GM19240 (cell line): ENCODE measurements around the gene MTTP.

ENCODE experiments used
- DNase-seq: peaks from one replicate; pipeline ENCODE4 v3.0.0; 2011; ENCODE audit warnings: low spot score; ENCODE audit not compliant: insufficient read length

Gene MTTP

DNA sequence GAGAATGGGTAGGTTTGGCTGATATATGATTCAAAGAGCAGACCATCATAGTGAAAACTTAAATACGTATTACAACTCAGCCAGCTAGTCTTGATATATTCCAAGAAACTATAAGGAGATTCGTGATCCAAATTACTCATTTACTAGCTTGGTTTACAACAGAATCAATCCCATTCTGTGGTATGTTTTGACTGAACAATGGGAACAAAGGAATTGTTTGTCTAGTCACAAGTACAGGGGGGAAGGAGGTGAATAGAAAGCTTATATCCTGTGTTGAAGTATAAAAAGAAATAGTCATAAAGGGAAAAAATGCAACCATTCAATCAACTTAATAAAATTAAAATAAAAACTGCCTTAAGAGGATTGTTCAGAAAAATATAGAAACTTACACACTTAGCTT, 66.1 kb downstream of the MTTP start:
- no peak for DNase-seq

DNA sequence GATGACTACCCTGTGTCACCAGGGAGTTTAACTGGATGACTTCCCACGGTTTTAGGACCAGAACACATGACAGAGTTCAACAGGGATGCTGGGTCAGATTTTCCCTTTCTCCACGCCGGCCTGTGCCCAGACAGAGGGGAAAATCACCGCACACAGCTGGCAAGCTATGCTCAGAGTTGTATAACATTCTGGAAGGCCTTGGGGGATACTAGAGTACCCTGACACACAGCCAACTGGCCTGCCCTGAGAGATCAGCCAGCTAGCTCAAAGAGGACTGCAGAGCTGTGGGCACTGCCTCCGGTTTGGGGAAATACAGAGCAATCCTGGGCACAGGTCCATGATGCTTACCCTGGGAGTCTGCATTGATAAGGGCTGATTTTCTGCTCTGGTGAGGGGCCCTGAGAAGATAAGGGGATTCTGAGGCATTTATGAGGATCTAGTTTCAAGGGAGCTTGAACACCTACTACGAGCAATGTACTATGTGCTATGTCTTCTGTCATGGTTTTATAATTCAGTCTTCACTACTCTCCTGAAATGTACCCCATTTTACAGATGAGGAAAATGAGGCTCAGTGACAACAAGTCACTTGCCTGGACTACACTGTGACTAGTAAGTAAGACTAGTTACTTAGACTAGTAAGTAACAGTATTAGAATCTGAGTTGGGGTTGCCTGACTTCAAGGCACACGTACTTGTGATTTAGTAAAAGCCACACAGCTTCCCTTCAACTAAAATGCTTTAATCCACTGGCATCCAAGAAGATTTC, 68.3 kb downstream of the MTTP start:
- no peak for DNase-seq

DNA sequence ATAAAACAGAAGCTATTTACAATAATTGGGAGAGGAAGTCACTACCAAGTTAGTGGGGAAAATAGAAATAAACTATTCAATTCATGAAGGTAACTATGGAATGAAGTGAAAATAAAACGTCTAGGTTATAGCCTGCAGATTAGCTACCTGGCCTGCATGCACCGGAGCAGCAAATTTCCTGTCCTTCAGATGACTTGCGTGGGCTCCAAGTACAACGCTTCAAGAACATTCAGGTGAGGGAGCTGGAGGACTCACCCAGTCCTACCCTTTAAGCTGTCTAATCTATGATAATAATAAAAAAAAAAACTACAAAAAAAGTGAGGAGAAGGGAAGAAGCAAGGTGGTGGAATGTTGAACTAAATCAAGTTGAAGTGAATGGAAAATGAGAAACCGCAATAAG, 69.8 kb downstream of the MTTP start:
- DNase-seq, result no peak

DNA sequence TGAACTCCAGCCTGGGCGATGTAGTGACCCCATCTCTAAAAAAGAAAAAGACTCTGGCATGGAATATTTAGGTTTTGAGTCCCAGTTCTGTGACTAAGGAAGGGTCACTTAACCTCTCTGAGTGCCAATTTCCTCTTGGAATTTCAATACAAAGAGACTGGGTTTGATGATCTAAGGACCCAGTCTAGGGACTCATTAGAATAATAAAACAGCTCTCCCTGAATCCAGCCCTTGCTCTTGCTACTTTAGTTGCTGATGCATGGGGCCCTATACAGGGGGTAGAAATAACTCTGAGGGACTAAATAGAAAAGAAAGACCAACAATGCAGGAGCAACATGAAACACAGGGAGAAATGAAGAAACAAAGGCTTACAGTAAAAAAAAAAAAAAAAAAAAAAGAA, 70.4 kb downstream of the MTTP start:
- no peak for DNase-seq

DNA sequence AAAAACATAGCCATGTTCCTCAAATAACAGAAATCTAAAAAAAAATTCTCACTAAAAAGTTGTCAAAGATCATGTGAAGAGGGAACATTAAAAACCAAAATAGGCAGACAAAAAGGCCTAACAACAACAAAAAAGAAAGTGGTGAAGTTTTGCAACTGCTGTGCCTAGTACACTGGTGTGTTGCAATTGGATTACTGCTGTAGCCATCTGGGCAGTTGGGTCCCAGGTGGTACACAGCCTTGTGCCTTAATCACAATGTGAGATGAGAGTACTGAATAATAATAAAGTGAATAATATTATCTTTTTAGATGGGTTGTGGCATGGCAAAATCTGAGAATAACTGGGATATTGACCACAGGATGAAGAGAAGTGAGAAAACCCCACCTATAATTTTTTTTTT, 71.0 kb downstream of the MTTP start:
- DNase-seq, result no peak

DNA sequence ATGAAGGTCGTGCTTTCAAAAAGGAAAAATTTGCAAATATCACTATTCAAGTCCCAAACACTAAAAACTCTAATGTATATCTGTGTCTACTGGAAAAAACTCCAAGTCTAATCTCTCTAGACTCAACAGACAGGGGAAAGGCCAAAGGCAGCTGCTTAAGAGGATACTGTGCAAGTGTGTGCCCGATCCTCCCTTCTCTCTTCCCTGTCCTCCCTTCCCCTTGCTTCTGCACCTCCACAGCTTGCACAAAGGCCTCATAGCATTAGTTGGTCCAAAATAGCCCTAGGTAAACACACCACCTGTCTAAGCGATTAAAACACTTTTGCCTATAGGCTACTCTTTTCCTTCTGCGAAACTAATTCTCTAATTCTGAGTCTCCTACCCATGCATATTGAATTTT, 72.4 kb downstream of the MTTP start:
- DNase-seq, result no peak

DNA sequence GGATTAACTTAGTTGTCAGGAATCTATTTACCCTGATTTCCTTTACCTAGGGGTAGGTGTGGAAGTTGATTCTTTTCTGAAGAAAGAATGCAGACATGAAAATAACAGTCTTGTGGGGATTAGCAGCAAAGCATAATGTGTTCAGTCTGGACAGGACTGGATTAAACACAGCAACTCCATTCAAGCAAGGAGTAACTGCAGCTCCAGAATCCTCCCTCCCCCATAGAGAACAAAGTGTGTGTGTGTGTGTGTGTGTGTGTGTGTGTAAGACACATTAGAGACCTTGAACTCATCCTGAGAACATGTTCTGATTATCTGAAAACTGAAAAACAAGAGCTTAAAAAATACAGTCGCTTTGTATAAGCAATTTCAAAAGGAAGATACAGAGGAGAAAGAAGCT, 73.7 kb downstream of the MTTP start:
- DNase-seq, result no peak

DNA sequence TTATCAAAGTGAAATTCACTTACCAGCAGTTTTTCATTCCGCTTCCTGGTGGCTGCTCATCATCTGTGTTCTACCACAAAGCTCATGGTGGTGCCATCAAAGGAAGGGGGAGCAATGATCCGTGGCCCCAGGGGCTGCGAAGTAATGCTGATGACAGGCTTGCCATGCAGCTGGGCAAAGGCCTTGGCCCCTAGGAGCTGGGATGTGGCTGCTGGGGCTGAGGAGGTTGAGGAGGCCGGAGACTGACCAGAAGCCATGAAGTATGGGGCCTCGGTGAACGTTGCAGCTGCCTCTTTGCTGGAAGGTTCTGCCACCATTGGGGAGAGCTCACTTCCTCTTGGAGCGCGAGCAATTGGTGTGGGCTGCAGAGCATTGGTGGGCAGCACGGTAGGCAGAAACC, 74.6 kb downstream of the MTTP start:
- DNase-seq, result no peak

DNA sequence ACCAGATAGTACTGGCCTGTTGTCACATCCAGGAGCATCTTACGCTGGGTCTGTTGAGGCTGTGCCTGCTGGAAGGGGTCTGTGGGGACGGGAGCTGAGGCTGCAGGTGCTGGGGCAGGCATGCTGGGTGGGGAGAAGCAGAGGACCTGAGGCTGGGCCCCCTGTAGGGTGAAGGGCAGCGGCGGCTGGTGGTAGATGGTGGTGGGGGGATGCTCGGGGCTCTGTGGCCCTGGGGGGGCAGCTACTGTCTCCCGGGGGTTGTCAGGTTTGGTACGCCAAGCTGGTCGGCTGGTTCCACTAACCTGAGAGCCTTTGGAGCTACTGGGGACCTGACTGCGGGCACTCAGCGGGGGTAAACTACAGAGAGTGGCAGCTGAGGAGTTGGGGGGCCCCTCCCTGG, 75.2 kb downstream of the MTTP start:
- DNase-seq, result no peak

DNA sequence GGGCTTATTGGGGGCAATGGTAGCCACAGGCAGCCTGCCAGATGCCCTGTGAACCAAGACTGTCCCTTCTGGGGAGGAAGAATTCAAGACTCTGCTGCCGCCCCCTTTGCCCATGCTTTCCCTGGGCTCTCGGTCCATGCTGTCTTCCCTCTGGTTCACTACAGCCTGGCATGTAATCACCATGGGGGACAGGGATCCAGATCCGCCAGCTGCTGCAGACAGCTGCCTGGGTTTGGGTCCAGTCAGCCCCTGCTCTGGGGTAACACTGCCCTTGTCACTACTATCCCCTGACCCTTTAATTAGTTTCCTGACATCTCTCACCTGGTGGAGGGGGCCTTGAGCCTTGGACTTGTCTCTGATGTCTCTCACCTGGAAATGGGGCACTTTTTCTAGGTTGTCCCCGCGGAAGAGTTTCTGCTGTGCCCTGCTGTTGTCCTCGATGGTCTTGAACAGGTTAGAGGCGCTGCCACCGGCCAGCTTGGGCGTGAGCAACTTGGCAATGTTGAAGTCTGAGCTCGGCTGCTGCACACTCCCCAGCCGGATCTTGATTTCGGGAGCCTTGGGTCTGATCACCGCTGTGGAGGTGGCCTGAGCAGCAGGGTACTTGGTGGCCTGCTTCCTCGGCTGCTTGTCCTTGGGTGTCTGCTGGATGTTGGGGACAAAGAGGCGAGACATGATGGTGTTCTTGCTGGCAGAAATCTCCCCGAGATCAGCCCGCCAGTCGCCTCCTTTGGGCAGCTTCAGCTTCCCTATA, 76.6 kb downstream of the MTTP start:
- no peak for DNase-seq

DNA sequence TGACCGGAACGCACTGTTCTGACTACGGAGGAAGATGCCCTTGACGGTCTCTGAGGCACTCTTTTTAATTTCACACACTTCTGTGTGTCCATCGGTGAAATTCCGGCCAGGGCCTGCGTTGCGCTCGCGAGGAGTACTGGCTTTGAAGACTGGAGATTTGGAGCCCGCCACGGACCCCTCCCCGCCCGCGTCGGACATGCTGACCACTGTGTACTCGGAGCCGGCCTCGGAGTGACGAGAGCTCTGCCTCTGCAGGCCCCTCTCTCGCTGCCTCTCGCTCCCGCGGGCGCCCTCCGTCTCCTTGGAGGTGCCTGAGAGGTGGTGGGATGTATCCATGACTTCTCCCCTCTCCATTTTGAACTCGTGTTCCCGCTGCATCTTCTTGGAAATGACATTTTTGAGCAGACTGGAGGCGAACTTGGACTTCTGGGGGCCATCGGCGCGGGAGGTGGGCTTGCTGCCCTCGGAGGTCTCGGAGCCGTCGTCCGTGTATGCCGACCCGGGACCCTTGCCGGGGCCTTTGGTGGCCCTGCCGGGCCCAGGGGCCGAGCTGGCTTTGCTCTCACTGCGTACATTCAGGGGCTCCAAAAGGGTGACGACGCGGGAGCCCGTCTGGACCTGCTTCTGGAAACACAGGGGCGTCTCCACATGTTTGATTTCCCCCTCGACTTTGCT, 77.3 kb downstream of the MTTP start:
- DNase-seq, result no peak

DNA sequence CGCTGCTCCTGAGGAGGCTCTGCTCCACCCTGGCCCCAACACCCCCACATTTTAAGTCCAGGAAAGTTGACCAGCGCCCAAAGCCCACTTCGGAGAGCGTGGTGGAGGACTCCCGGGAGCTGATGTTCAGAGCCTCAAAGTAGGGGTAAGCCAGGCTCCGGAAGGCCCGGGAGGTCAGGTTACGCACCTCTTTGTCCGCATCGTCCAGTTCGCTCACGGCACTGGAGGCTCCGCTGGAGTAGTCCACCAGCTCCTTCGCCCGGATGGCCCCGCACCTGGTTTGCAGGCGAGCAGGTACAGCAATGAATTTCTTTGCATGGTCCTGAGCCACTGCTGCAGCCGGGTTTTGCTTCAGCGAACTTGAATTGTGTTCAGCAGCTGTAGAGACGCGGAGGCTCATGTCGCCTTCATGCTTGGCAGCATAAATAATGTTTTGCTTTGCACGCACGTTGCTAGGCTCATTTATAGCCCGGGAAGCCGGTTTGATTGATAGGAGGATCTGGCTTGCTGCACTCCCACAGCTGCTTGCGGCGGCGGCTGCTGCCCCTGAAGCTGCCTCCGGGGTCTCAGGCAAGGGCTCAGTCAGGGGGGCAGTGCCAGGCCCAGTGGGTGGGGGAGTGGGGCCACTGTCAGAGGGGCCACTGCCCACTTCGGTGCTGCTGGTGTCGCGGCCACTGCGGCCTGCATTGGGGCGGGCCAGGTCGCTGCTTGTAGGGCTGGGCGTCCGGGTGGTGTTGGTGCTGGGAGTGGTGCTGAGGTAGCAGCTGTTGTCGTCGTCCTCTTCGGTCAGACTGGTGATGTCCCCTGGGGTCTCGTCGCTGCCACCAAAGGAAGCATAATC, 78.2 kb downstream of the MTTP start:
- no peak for DNase-seq

DNA sequence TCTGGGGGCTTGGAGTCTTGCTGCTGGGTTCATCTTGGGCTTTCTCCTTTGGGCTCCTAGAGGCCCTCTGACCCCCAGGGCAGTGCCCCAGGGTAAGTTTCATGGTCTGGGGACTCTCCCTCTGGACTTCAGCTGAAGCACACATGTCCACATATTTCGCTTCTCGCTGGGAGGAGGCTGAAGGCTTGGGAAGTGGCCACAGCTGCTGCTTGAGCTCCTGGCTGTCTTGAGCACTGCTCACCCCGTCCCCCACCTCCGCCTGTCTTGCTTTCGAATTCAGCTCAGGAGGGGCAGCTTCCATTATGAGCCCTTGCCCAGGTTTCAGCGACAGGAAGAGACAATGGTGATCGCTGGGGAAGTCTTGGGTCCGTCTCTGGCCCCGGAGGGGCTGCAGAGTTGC, 79.3 kb downstream of the MTTP start:
- DNase-seq, result no peak

DNA sequence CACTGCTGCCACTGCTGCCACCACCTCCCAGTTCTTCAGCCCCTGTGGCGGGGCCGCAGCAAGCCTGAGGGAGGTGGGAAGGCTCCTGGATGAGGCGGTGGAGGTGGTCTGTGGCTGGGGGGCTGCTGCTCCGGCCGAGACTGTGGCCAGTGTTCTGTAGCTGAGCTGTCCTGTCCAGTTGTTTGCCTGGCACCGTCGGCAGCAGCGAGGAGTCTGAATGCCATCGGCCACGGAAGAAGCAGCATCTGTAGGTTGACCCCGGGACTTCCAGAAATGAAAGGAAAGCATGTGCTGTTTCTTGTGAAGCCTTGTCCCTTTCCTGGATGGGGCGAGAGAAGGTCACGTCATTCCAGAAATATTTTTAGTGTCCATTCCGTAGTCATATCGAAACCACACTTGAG, 79.7 kb downstream of the MTTP start:
- DNase-seq, result no peak

DNA sequence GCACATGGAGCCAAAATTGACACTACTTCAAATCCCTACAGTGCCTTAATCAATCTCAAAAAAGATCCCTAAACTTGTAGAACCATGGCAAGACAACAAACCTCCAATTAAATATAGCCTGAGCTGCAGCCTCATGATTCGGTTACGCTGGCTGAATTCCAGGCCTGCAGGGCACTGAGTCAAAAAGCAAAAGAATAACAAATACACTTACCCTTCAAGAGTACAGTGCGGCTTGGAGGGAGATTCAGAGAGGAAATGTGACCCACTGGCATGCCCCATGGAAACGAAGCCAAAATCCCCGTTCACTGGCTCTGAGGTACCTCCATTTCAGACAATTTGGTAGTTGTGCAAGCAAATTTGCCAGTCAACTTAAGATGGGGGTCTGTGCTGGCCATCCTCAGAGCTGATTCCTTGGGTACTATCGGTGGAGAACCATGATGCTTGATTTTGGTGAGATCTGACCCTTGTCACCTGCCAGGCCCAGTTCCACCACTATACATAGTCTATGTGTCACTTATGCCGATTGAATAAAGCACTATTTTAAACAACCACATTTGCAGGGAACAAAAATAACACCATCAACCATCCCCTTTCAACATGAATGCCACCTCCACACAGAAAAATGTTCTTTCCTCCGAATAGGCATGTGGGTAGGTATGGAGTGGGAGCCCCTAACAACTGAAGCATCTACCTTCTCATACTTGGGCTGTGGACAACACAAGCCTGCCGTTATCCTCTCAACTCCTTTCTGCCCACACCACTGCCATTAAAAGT, 80.9 kb downstream of the MTTP start:
- DNase-seq, result no peak

DNA sequence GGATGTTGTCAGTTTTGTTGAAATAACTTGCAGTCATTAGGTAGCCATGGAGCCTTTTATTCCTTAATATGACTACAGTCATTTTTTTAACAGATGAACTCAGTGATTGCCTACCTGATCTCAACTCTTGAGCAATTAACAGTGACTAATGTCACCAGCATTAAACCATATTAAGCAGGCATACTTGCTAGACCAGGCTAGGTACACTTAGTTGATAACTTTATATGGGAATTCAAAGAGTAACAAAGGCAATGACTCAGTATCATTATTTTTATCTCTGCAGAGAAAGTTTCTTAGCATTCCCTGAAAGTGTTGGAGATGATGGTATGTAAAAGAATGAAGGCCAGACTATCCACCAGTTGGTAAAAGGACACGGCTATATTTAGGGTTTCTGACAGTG, 83.2 kb downstream of the MTTP start, which contains the start of gene C4orf54:
Gene C4orf54, minus strand, starts transcription at position 31 of the 400 bp plus-strand sequence. CDS start 3,180 bp downstream, outside the sequence.
- DNase-seq, result no peak

DNA sequence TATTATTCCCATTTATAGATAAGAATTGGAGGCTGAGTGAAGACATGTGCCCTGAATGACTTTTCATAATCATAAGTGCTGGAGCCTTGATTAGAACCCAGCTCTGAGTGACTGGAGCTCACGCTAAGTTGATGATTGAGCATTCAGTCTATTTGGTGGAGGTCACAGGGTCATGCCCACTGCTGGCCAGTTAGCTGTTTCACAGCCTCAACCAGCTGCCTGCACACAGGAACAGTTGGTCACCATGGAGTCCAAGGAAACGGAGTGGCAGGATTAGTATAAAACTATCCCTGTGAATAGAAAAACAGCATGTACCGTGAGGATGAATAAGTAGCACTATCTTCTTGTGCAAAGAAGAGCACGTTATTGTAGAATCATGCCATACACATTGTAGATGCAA, 84.0 kb downstream of the MTTP start:
- DNase-seq, result no peak

DNA sequence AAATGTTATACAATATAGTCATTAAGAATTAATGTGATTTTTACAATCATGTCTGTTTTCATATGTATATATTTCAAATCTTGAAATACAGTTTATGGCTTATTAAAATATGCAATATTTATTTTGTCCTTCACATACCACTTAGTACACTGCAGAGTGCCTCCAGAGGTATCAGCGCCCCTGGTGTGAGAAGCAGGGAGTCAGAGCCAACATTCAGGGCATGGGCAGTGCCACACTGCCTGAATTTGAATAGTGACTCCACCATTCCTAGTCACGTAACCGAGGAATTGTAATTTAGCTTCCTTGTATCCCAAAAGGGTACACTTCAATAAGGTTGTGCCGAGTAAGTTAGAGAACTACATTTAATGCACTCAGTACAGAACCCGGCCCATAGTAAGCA, 87.3 kb downstream of the MTTP start:
- no peak for DNase-seq

DNA sequence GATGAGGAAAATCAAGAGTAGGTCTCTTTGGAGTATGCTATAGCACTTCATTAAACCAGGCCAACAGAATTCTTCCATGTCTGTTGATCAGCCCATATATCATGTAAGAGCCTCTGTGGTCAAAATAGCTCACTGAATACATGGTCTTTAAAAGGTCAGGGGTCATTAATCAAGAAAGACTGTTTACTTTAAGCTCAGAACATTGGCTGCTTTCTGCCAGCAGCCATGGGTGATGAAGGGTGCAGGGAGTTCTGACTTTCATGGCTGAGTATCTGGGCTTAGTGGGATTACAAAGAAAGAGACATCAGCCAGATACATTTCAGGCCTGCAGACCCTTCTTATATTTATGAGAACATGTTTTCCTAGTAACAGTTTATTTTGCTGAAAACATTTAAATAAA, 90.1 kb downstream of the MTTP start:
- DNase-seq, result no peak

DNA sequence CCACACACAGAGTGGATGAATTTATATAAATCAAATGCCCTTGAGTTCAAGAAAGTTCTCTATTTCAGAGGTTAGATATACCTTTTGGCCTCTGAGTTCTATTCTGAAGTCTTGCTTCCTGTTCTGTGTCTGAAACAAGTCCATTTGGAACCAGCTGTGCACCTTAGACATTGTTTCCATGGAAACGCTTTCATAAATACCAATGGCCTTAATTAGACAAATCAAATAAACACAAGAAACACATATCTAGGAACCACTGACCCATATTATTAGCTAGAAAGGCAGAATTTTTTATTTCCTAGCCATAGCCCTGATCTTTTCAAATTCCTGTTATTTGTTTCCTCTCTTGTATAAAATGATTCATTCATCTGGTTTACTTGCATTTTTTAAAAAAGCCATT, 91.4 kb downstream of the MTTP start:
- DNase-seq, result no peak

DNA sequence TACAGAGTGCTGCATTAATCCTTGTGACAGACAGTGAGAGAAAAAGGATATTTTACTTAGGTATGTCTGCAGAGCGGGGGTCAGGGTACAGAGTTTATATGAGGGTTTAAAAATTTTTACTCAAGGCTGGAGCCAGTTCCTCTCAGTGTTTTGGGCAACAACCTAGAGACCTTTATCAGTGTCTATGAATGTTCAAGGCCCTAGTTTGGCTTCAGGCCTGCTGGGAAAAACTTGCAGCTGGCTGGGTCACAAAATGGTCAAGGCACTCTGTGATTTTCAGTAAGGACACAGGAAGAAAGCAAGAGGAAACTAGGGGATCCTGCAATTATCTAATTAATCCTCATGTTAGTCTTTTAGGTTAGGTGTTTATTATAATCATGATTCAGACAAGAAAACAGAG, 93.8 kb downstream of the MTTP start:
- DNase-seq, result no peak
